Immature natural killer cell (primary cell): ENCODE results near the gene HERC5. TPM values are rescaled to one million over a fixed set of nuclear protein-coding genes. Genes with fewer than 3 reads are reported as not detected.
"Not testable (repeated sequence)": the region's sequence is repeated elsewhere in the genome, so short reads cannot be mapped to it uniquely, and the experiment has no call there.

Source experiments
- DNase-seq, 3 donors: peaks; one replicate each; pipeline ENCODE4 v3.0.0; 2022; ENCODE audit warnings: mixed read lengths in 1 of 3
- H3K27ac Mint-ChIP-seq, 6 donors: one replicate each; pipeline ENCODE4 v1.8.0; 2020; ENCODE audit warnings: mixed read lengths in 6 of 6, mild to moderate bottlenecking in 5 of 6, inconsistent platforms in 4 of 6, moderate library complexity in 3 of 6
- H3K27me3 Mint-ChIP-seq, 3 donors: one replicate each; pipeline ENCODE4 v1.8.0; 2020 to 2021; ENCODE audit warnings: low read depth in 3 of 3, mild to moderate bottlenecking in 3 of 3, mixed read lengths in 3 of 3, moderate library complexity in 3 of 3, inconsistent platforms in 1 of 3
- H3K36me3 Mint-ChIP-seq, 3 donors: one replicate each; pipeline ENCODE4 v1.8.0; 2020; ENCODE audit warnings: mixed read lengths in 3 of 3, inconsistent platforms in 2 of 3, mild to moderate bottlenecking in 2 of 3
- H3K4me1 Mint-ChIP-seq, 2 donors: one replicate each; pipeline ENCODE4 v1.8.0; 2020; ENCODE audit warnings: inconsistent platforms in 2 of 2, mild to moderate bottlenecking in 2 of 2, mixed read lengths in 2 of 2, moderate library complexity in 1 of 2
- H3K4me3 Mint-ChIP-seq, 5 donors: one replicate each; pipeline ENCODE4 v1.8.0; 2020; ENCODE audit warnings: mild to moderate bottlenecking in 5 of 5, mixed read lengths in 5 of 5, inconsistent platforms in 3 of 5, moderate library complexity in 3 of 5
- H3K9me3 Mint-ChIP-seq, 6 donors: one replicate each; pipeline ENCODE4 v1.8.0; 2020; ENCODE audit warnings: mild to moderate bottlenecking in 6 of 6, mixed read lengths in 6 of 6, inconsistent platforms in 4 of 6, moderate library complexity in 3 of 6
- polyA plus RNA-seq, 3 donors: library from polyadenylated mRNA; unstranded; fragments of 300-500 nt; fragmentation: Illumina TruSeq; gene quantifications; one replicate each; pipeline ENCODE4 v1.2.3, GENCODE V29; 2021

The HERC5 gene
- polyA plus RNA-seq, 3 donors from 2014 or later, result 9.2 to 12.1 (median 12.1) TPM

- peaks cover 3 to 5% of the 10 kb centered on the region in 2 donors for H3K4me1 Mint-ChIP-seq
- H3K9me3 Mint-ChIP-seq, result no peaks in the 10 kb centered on the region
- DNase-seq, result no peak
- H3K4me3 Mint-ChIP-seq, result no peak overlapping the region
- H3K27me3 Mint-ChIP-seq, result no peaks in the 10 kb centered on the region
- H3K27ac Mint-ChIP-seq, result no peak overlapping the region
- no peaks in the 10 kb centered on the region for H3K36me3 Mint-ChIP-seq
These were observed 78.3 kb downstream of the HERC5 start for GRCh38 chr4:88535090-88535755.

GRCh38 chr4:88537709-88538108 lies 80.8 kb downstream of the HERC5 start:
- no peaks in the 10 kb centered on the region for H3K9me3 Mint-ChIP-seq
- no peak overlapping the region for H3K27ac Mint-ChIP-seq
- H3K4me1 Mint-ChIP-seq, result peaks cover 3 to 5% of the 10 kb centered on the region in 2 donors
- no peak for DNase-seq
- no peak overlapping the region for H3K4me3 Mint-ChIP-seq
- no peaks in the 10 kb centered on the region for H3K36me3 Mint-ChIP-seq
- peaks cover 0 to 2% (median 0%) of the 10 kb centered on the region in 3 donors for H3K27me3 Mint-ChIP-seq

GRCh38 chr4:88539322-88540068 lies 82.6 kb downstream of the HERC5 start:
- not testable (repeated sequence) for H3K36me3 Mint-ChIP-seq, H3K4me1 Mint-ChIP-seq, H3K9me3 Mint-ChIP-seq, H3K27me3 Mint-ChIP-seq, H3K4me3 Mint-ChIP-seq, H3K27ac Mint-ChIP-seq
- peak; percentile 57 to 61 (median 59) for DNase-seq

- no peaks in the 10 kb centered on the region for H3K36me3 Mint-ChIP-seq
- no peak for DNase-seq
- no peak overlapping the region for H3K4me3 Mint-ChIP-seq
- no peaks in the 10 kb centered on the region for H3K4me1 Mint-ChIP-seq
- no peak overlapping the region for H3K27ac Mint-ChIP-seq
- no peaks in the 10 kb centered on the region for H3K9me3 Mint-ChIP-seq
- no peaks in the 10 kb centered on the region for H3K27me3 Mint-ChIP-seq
These were observed 92.9 kb downstream of the HERC5 start for GRCh38 chr4:88549815-88550214.

Other genes with a start within 250 kb of the HERC5 start
- gene PPM1K, start 172.6 kb upstream of the HERC5 start, polyA plus RNA-seq, result 10 to 100 TPM; 25.5 to 57.1 (median 55.5) TPM
- gene HERC6, start 78.3 kb upstream of the HERC5 start, polyA plus RNA-seq, result 10 to 100 TPM in 2 of 3 donors, 1 to 10 TPM in 1; 5.8 to 14.8 (median 13.8) TPM
- gene PYURF, start 66.7 kb downstream of the HERC5 start, polyA plus RNA-seq, result 100 to 1,000 TPM; 267 to 445 (median 321) TPM
- 10 to 100 TPM; 21.7 to 39.7 (median 32.0) TPM for gene HERC3, start 135.4 kb downstream of the HERC5 start, polyA plus RNA-seq
- gene NAP1L5, start 240.7 kb downstream of the HERC5 start, polyA plus RNA-seq, result 1 to 10 TPM; 4.2 to 7.3 (median 5.4) TPM